VCaP (cell line): ENCODE measurements around the gene PCDH12.

Experiments
- H3K27ac ChIP-seq: fragments of 450-650 bp; 2 replicates; pipeline ENCODE4 v1.5.1; 2017
- TF ChIP-seq, protein P1 (sequence below): fragments of 450-650 bp; conservative IDR thresholded peaks from 2 replicates; pipeline ENCODE4 v1.5.1; 2017; ENCODE audit warnings: mild to moderate bottlenecking, moderate library complexity

The PCDH12 gene

GRCh38 chr5:141903261-141903660 lies 54.7 kb downstream of the PCDH12 start:
- TF ChIP-seq, protein P1, sequence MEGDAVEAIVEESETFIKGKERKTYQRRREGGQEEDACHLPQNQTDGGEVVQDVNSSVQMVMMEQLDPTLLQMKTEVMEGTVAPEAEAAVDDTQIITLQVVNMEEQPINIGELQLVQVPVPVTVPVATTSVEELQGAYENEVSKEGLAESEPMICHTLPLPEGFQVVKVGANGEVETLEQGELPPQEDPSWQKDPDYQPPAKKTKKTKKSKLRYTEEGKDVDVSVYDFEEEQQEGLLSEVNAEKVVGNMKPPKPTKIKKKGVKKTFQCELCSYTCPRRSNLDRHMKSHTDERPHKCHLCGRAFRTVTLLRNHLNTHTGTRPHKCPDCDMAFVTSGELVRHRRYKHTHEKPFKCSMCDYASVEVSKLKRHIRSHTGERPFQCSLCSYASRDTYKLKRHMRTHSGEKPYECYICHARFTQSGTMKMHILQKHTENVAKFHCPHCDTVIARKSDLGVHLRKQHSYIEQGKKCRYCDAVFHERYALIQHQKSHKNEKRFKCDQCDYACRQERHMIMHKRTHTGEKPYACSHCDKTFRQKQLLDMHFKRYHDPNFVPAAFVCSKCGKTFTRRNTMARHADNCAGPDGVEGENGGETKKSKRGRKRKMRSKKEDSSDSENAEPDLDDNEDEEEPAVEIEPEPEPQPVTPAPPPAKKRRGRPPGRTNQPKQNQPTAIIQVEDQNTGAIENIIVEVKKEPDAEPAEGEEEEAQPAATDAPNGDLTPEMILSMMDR, result no peak
- no peak overlapping the region for H3K27ac ChIP-seq

GRCh38 chr5:141902015-141902814 lies 55.8 kb downstream of the PCDH12 start:
- TF ChIP-seq, protein P1, result no peak
- H3K27ac ChIP-seq, result no peak overlapping the region

GRCh38 chr5:141898448-141899049 lies 59.5 kb downstream of the PCDH12 start:
- TF ChIP-seq, protein P1, result no peak
- no peak overlapping the region for H3K27ac ChIP-seq

DNA sequence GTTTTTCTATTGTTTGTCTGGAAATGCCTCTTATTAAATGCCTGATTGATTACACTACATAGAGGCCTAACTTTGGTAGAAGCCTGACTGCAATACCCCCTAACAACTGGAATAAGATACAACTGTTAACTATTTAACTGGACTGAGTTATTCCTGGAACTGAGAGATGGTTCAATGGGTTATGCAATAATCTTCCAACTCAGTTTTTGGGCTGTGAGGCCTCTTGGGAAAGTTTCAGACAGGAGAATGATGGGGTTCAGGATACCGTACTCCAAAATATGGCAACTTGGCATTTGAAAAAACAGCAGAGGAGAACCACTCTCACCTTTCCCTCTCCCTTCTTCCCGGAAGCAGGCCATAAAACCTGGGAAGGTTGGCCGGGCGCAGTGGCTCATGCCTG lies 60.6 kb downstream of the PCDH12 start:
- no peak overlapping the region for H3K27ac ChIP-seq
- TF ChIP-seq, protein P1, result no peak
